GM12878 (cell line): Measurements from ENCODE around the gene TEN1. TPM values are rescaled to one million over a fixed set of nuclear protein-coding genes. Genes with fewer than 3 reads are reported as not detected.

ENCODE experiments used
- ATAC-seq: fragments of 200-7000 bp; cut with Tn5 transposase; 3 replicates; pipeline ENCODE4 v1.9.1; 2020; ENCODE audit warnings: mild to moderate bottlenecking, moderate library complexity
- BruUV-seq: library from RNA; stranded (reverse); fragments of 400-500 nt; replicated peaks from 2 replicates; lab custom pipeline; 2021; lab: Mats Ljungman, UMichigan
- CTCF ChIA-PET: fragments of 300-600 bp; sonication (Branson Sonifier 250); formaldehyde crosslinking; extraction: SDS; loops from one replicate; lab custom pipeline; 2021; ENCODE audit warnings: inconsistent platforms; lab: Yijun Ruan, JAX
- POLR2A ChIA-PET: fragments of 350-600 bp; formaldehyde crosslinking; extraction: SDS; loops from one replicate; lab custom pipeline; 2021; ENCODE audit warnings: inconsistent platforms; lab: Charles Lee
- RAD21 ChIA-PET: fragments of 300-600 bp; sonication (Branson Sonifier 250); formaldehyde crosslinking; loops from one replicate; lab custom pipeline; 2023; ENCODE audit warnings: antibody characterized with exemption; ENCODE audit not compliant: unreplicated experiment; lab: Charles Lee
- SMC1A ChIA-PET: fragments of 300-600 bp; sonication (Branson Sonifier 250); formaldehyde crosslinking; loops from one replicate; lab custom pipeline; 2023; ENCODE audit not compliant: unreplicated experiment, uncharacterized antibody; lab: Charles Lee
- DNase-seq: peaks from one replicate; pipeline ENCODE4 v3.0.0-alpha.2; 2011; ENCODE audit warnings: low read depth, low spot score
- FAIRE-seq: peaks from 3 replicates; lab custom pipeline; 2011; peaks lifted over from hg19 to GRCh38; lab: Jason Lieb, UNC
- H2AFZ ChIP-seq: 2 replicates; pipeline ENCODE4 v1.6.0; 2011; ENCODE audit warnings: low read depth, low read length, control low read depth; ENCODE audit not compliant: control insufficient read depth
- H3K27ac ChIP-seq: 2 replicates; pipeline ENCODE4 v1.5.1; 2011; ENCODE audit warnings: control low read depth; ENCODE audit not compliant: control insufficient read depth, insufficient read depth
- H3K27me3 ChIP-seq, 2 experiments: replicated peaks in 1 of 2; 2 replicates each; pipeline versions ENCODE4 v1.6.0 to v1.6.1; 2011; ENCODE audit warnings: low read length in 1 of 2; ENCODE audit not compliant: control insufficient read depth in 2 of 2, insufficient read depth in 2 of 2
- H3K36me3 ChIP-seq, 2 experiments: 2 replicates each; pipeline ENCODE4 v1.5.1; 2011; ENCODE audit warnings: low read length in 1 of 2; ENCODE audit not compliant: control insufficient read depth in 2 of 2, insufficient read depth in 2 of 2
- H3K4me1 ChIP-seq: 2 replicates; pipeline ENCODE4 v1.6.1; 2011; ENCODE audit warnings: mild to moderate bottlenecking, low read length, moderate library complexity, mixed read lengths; ENCODE audit not compliant: control insufficient read depth, insufficient read depth
- H3K4me2 ChIP-seq: 2 replicates; pipeline ENCODE4 v1.6.0; 2011; ENCODE audit warnings: control low read depth; ENCODE audit not compliant: control insufficient read depth, insufficient read depth
- H3K4me3 ChIP-seq: fragments of 200-600 bp; sonication (generic); 2 replicates; pipeline ENCODE4 v1.5.1; 2016
- H3K79me2 ChIP-seq: 2 replicates; pipeline ENCODE4 v1.6.0; 2011; ENCODE audit warnings: low read length; ENCODE audit not compliant: control insufficient read depth, insufficient read depth
- H3K9ac ChIP-seq: 2 replicates; pipeline ENCODE4 v1.8.0; 2011; ENCODE audit warnings: low read length, control low read depth, mixed read lengths; ENCODE audit not compliant: control insufficient read depth, insufficient read depth
- H3K9me3 ChIP-seq: replicated peaks from 3 replicates; pipeline ENCODE4 v1.5.1; 2011; ENCODE audit warnings: mild to moderate bottlenecking, low read length; ENCODE audit not compliant: control insufficient read depth, insufficient read depth
- H4K20me1 ChIP-seq: 2 replicates; pipeline ENCODE4 v1.6.0; 2011; ENCODE audit not compliant: control insufficient read depth, insufficient read depth
- BHLHE40 ChIP-seq, 2 experiments: fragments of 450-650 bp in 1 of 2; IDR thresholded peaks; 2 replicates each; pipeline ENCODE4 v1.6.1; 2011 to 2017; ENCODE audit warnings: low read depth in 2 of 2, borderline replicate concordance in 1 of 2, improper control_type of control experiment in 1 of 2, low read length in 1 of 2, mild to moderate bottlenecking in 1 of 2
- CHD4 ChIP-seq: fragments of 200-600 bp; sonication (generic); IDR thresholded peaks from 2 replicates; pipeline ENCODE4 v1.6.1; 2016; ENCODE audit warnings: mild to moderate bottlenecking
- ELK1 ChIP-seq: IDR thresholded peaks from 2 replicates; pipeline ENCODE4 v1.6.1; 2012; ENCODE audit warnings: low read depth, low read length, improper control_type of control experiment
- ESRRA ChIP-seq: IDR thresholded peaks from 2 replicates; pipeline ENCODE4 v1.6.1; 2012; ENCODE audit warnings: mild to moderate bottlenecking, low read length, improper control_type of control experiment
- FOXK2 ChIP-seq: fragments of 450-650 bp; IDR thresholded peaks from 2 replicates; pipeline ENCODE4 v1.6.1; 2017; ENCODE audit warnings: mild to moderate bottlenecking, moderate library complexity
- KDM1A ChIP-seq: fragments of 200-600 bp; sonication (generic); IDR thresholded peaks from 2 replicates; pipeline ENCODE4 v1.6.1; 2016; ENCODE audit warnings: borderline replicate concordance
- KLF5 ChIP-seq: fragments of 450-650 bp; IDR thresholded peaks from 2 replicates; pipeline ENCODE4 v1.6.1; 2014; ENCODE audit warnings: mild to moderate bottlenecking; ENCODE audit not compliant: partially characterized antibody
- NBN ChIP-seq: fragments of 450-650 bp; IDR thresholded peaks from 2 replicates; pipeline ENCODE4 v1.6.1; 2016
- POLR2A ChIP-seq: IDR thresholded peaks from 2 replicates; pipeline ENCODE4 v1.6.1; 2011; ENCODE audit warnings: low read depth, mild to moderate bottlenecking, low read length
- POLR2AphosphoS2 ChIP-seq: IDR thresholded peaks from 2 replicates; pipeline ENCODE4 v1.6.1; 2011; ENCODE audit warnings: low read depth, mild to moderate bottlenecking, low read length, improper control_type of control experiment, moderate library complexity
- SREBF2 ChIP-seq: IDR thresholded peaks from 2 replicates; pipeline ENCODE4 v1.6.1; 2012; ENCODE audit warnings: mild to moderate bottlenecking, low read length
- SUPT20H ChIP-seq: IDR thresholded peaks from 2 replicates; pipeline ENCODE4 v1.6.1; 2011; ENCODE audit warnings: low read depth, mild to moderate bottlenecking, low read length, moderate library complexity, borderline replicate concordance; ENCODE audit not compliant: control insufficient read depth
- TBL1XR1 ChIP-seq: IDR thresholded peaks from 2 replicates; pipeline ENCODE4 v1.6.1; 2012; ENCODE audit warnings: low read depth, low read length, improper control_type of control experiment
- YBX1 ChIP-seq: fragments of 450-650 bp; IDR thresholded peaks from 2 replicates; pipeline ENCODE4 v1.6.1; 2016; ENCODE audit warnings: antibody characterized with exemption
- ZNF622 ChIP-seq: fragments of 450-650 bp; IDR thresholded peaks from 2 replicates; pipeline ENCODE4 v1.6.1; 2017; ENCODE audit warnings: mild to moderate bottlenecking, inconsistent platforms
- WGBS: methylation state at CpG from one replicate; pipeline ENCODE4 v1.1.6; 2016; ENCODE audit warnings: low lambda C conversion rate; ENCODE audit not compliant: insufficient replicate concordance, insufficient coverage; ENCODE audit errors: missing lambda C conversion rate; 5-methylcytosine and 5-hydroxymethylcytosine counted together
- in situ Hi-C: fragments of 300-500 bp; cut with MboI; formaldehyde crosslinking; loops from 9 replicates; pipeline ENCODE4 v1.14.3; 2018; ENCODE audit warnings: mixed read lengths
- intact Hi-C: fragments of 100-400 bp; cut with micrococcal nuclease; formaldehyde crosslinking; loops from one replicate; pipeline ENCODE4 v1.14.2; 2022; ENCODE audit not compliant: unreplicated experiment
- polyA plus RNA-seq, 11 experiments: library from polyadenylated mRNA; depleted of rRNA in 4 of 11; unstranded in 6 of 11; stranded (reverse) in 5 of 11; fragments of >200 nt; fragmentation: Nextera tagmentation in 4 of 11; fragmentation: Illumina TruSeq in 1 of 11; extraction: Ambion mirVana in 4 of 11; extraction: Trizol in 1 of 11; gene quantifications; 1 replicate in 1 of 11; 2 replicates in 10 of 11; pipeline versions ENCODE4 v1.2.1 to v1.2.3, GENCODE V29; 2011 to 2016; ENCODE audit warnings: inconsistent platforms in 2 of 11, missing spikeins in 2 of 11, low read depth in 1 of 11
- total RNA-seq, 4 experiments: library from RNA; depleted of rRNA in 3 of 4; stranded (reverse); fragments of >200 nt in 3 of 4; fragmentation: Illumina TruSeq in 1 of 4; extraction: Trizol in 1 of 4; gene quantifications; 2 replicates each; pipeline versions ENCODE4 v1.2.1 to v1.2.3, GENCODE V29; 2013 to 2021
- TF ChIP-seq, protein P1 (sequence below): fragments of 450-650 bp; IDR thresholded peaks from 2 replicates; pipeline ENCODE4 v1.6.1; 2017; ENCODE audit warnings: antibody characterized with exemption, mild to moderate bottlenecking, moderate library complexity
- TF ChIP-seq, protein P2 (sequence below): IDR thresholded peaks from 2 replicates; pipeline ENCODE4 v1.6.1; 2011; ENCODE audit warnings: borderline replicate concordance, low read depth, mild to moderate bottlenecking, moderate library complexity, mixed read lengths, low read length; ENCODE audit not compliant: insufficient read depth; ENCODE audit errors: extremely low read length

The TEN1 gene
- total and polyA plus RNA-seq, 10 of the 15 experiments (the other 5 are each of a cell fraction or from before 2014, with no cell fraction given) = 1.1 to 33.1 (median 17.4) TPM

DNA sequence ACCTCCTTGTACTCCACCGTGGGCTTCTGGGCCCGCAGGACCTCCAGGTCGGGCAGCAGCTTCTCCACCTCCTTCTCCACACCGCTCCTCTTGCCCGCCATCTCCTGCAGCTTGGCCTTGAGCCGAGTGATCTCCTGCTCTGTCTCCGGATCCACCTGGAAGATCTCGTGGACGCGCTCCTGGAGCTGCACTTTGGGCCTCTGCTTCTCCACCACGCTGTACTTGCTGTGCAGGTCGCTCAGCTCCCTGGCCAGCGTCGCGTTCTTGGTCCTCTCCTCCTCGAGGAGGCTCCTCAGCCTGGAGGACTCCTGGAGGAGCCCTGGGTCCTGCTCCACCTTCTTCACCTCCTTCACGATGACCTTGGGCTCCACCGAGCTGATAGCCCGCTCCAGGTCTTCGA is 30.4 kb downstream of the TEN1 start:
- FAIRE-seq (no peak), ATAC-seq (no peak), DNase-seq (no peak)
- no TSS peak for BruUV-seq
- Histone ChIP-seq H3K27ac (no peak overlapping the region), H4K20me1 (no peaks in the 10 kb centered on the region), H3K36me3 (no peaks in the 10 kb centered on the region), H3K9ac (no peak overlapping the region), H3K27me3 (no peaks in the 10 kb centered on the region), H3K4me3 (no peak overlapping the region), H3K9me3 (no peaks in the 10 kb centered on the region), H3K4me1 (no peaks in the 10 kb centered on the region), H3K79me2 (no peaks in the 10 kb centered on the region), H2AFZ (no peak overlapping the region), H3K4me2 (no peak overlapping the region)
- WGBS = 69% methylated on average over 19 of the region's 20 CpGs
- CTCF ChIA-PET = interaction anchor here (1.0 to 12.8 kb wide), 7 partner anchors 9 to 286 kb away, joined by 3 to 128 read pairs (median 5); partner anchors contain the start of genes CDK3 and MRPL38
- intact Hi-C loops = no loop called here
- POLR2A ChIA-PET = interaction anchor here (0.5 to 1.3 kb wide), 2 partner anchors 13 to 306 kb away, joined by 4 to 6 read pairs; no protein-coding TSS in a partner anchor
- in situ Hi-C loops = loop anchor here (5.0 kb wide), 1 partner anchor 102 kb away; no protein-coding TSS in a partner anchor
- SMC1A ChIA-PET = interaction anchor here (10.8 kb wide), 1 partner anchor 104 kb away, joined by 61 read pairs; the partner anchor contains the start of gene MRPL38
- RAD21 ChIA-PET = interaction anchor here (1.4 to 2.2 kb wide), 2 partner anchors 13 to 270 kb away, joined by 3 to 6 read pairs; no protein-coding TSS in a partner anchor
- TF ChIP-seq YBX1 = no peak
- TF ChIP-seq TBL1XR1 = no peak
- no peak for TF ChIP-seq ZNF622
- TF ChIP-seq POLR2AphosphoS2 = no peak
- TF ChIP-seq KDM1A = no peak
- TF ChIP-seq, protein P1, sequence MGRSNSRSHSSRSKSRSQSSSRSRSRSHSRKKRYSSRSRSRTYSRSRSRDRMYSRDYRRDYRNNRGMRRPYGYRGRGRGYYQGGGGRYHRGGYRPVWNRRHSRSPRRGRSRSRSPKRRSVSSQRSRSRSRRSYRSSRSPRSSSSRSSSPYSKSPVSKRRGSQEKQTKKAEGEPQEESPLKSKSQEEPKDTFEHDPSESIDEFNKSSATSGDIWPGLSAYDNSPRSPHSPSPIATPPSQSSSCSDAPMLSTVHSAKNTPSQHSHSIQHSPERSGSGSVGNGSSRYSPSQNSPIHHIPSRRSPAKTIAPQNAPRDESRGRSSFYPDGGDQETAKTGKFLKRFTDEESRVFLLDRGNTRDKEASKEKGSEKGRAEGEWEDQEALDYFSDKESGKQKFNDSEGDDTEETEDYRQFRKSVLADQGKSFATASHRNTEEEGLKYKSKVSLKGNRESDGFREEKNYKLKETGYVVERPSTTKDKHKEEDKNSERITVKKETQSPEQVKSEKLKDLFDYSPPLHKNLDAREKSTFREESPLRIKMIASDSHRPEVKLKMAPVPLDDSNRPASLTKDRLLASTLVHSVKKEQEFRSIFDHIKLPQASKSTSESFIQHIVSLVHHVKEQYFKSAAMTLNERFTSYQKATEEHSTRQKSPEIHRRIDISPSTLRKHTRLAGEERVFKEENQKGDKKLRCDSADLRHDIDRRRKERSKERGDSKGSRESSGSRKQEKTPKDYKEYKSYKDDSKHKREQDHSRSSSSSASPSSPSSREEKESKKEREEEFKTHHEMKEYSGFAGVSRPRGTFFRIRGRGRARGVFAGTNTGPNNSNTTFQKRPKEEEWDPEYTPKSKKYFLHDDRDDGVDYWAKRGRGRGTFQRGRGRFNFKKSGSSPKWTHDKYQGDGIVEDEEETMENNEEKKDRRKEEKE = no peak
- no peak for TF ChIP-seq CHD4
- TF ChIP-seq KLF5 = no peak
- TF ChIP-seq FOXK2 = no peak
- TF ChIP-seq SREBF2 = no peak
- TF ChIP-seq, protein P2, sequence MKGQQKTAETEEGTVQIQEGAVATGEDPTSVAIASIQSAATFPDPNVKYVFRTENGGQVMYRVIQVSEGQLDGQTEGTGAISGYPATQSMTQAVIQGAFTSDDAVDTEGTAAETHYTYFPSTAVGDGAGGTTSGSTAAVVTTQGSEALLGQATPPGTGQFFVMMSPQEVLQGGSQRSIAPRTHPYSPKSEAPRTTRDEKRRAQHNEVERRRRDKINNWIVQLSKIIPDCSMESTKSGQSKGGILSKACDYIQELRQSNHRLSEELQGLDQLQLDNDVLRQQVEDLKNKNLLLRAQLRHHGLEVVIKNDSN = no peak
- no peak for TF ChIP-seq SUPT20H
- TF ChIP-seq POLR2A = no peak
- no peak for TF ChIP-seq ESRRA
- TF ChIP-seq NBN = no peak
- TF ChIP-seq BHLHE40 (IDR thresholded peaks at IDR 0.05; ENCODE audit: borderline replicate concordance in 1 of 2, low read depth in 2 of 2, low read length in 1 of 2) = no peak
- TF ChIP-seq ELK1 = no peak
